WERI-Rb-1 (cell line): ENCODE results near the gene DUSP11.
"Not testable (repeated sequence)": the region's sequence is repeated elsewhere in the genome, so short reads cannot be mapped to it uniquely, and the experiment has no call there.

Experiments
- DNase-seq: peaks from one replicate; pipeline ENCODE4 v3.0.0-alpha.2; 2020
- H3K27ac ChIP-seq: fragments of 250-450 bp; sonication (Bioruptor Pico); 2 replicates; pipeline ENCODE4 v1.5.1; 2020; ENCODE audit warnings: mild to moderate bottlenecking, moderate library complexity
- H3K27me3 ChIP-seq: fragments of 250-450 bp; sonication (Bioruptor Pico); 2 replicates; pipeline ENCODE4 v1.5.1; 2021; ENCODE audit warnings: mild to moderate bottlenecking, low read depth, moderate library complexity; ENCODE audit not compliant: insufficient read depth, severe bottlenecking
- H3K36me3 ChIP-seq: fragments of 250-450 bp; sonication (Bioruptor Pico); 2 replicates; pipeline ENCODE4 v1.5.1; 2020; ENCODE audit warnings: mild to moderate bottlenecking, moderate library complexity
- H3K4me3 ChIP-seq: 2 replicates; pipeline ENCODE4 v1.5.1; 2011; ENCODE audit warnings: low read depth, mild to moderate bottlenecking, control low read depth, low read length
- H3K9me3 ChIP-seq: fragments of 250-450 bp; sonication (Bioruptor Pico); 2 replicates; pipeline ENCODE4 v1.5.1; 2021; ENCODE audit warnings: mild to moderate bottlenecking, moderate library complexity; ENCODE audit not compliant: severe bottlenecking
- CTCF ChIP-seq: IDR thresholded peaks from 2 replicates; pipeline ENCODE4 v1.5.1; 2011; ENCODE audit warnings: low read depth, mild to moderate bottlenecking, control low read depth, inconsistent platforms, low read length

The DUSP11 gene

DNA sequence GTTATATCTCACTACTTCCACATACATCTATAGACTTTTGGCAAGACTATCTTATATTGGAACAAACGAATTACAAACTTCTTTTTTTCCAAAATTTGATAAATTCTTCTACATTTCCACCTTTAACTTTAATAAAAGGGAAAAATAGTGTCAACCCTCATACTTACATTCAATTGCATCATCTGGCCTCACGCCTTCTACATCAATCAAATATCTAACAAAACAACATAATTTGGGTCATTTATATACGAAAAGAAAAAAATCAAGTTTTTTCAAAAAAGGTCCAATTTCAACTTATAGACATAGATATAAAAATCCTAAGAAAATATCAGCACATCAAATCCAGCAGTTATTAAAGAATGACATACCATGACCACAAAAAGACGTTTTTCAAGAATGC lies 12.9 kb downstream of the DUSP11 start:
- H3K27ac ChIP-seq, result no peak overlapping the region
- TF ChIP-seq CTCF, result no peak
- peaks cover 82% of the 10 kb centered on the region for H3K36me3 ChIP-seq
- no peaks in the 10 kb centered on the region for H3K9me3 ChIP-seq
- no peak overlapping the region for H3K4me3 ChIP-seq
- DNase-seq, result no peak
- no peaks in the 10 kb centered on the region for H3K27me3 ChIP-seq

DNA sequence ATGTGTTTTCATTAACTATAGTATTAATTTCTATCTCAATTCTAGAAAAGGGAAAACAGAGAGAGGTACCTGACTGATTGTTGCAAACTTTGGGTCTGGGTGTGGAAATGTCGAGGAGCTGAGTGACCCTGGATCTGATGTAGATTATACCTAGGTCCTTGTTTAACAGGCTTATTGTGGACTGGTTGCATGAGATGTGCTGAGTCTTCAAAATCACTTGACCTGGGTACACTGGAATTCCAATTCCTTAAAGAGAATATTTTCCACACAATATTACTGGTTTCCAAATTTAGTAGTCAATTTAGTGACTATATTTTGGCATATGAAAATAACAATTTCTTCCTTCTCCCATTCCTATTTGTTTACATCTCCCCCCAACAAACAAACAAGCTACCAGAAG lies 13.6 kb downstream of the DUSP11 start:
- no peak for TF ChIP-seq CTCF
- Histone ChIP-seq H3K9me3 (no peaks in the 10 kb centered on the region), H3K27ac (no peak overlapping the region), H3K27me3 (no peaks in the 10 kb centered on the region), H3K4me3 (no peak overlapping the region), H3K36me3 (peaks cover 83% of the 10 kb centered on the region)
- no peak for DNase-seq

- Histone ChIP-seq H3K4me3 (no peak overlapping the region), H3K9me3 (no peaks in the 10 kb centered on the region), H3K27ac (no peak overlapping the region), H3K36me3 (peaks cover 83% of the 10 kb centered on the region), H3K27me3 (no peaks in the 10 kb centered on the region)
- no peak for TF ChIP-seq CTCF
- DNase-seq, result no peak
Measured at GRCh38 chr2:73764945-73765344, 15.0 kb downstream of the DUSP11 start.

DNA sequence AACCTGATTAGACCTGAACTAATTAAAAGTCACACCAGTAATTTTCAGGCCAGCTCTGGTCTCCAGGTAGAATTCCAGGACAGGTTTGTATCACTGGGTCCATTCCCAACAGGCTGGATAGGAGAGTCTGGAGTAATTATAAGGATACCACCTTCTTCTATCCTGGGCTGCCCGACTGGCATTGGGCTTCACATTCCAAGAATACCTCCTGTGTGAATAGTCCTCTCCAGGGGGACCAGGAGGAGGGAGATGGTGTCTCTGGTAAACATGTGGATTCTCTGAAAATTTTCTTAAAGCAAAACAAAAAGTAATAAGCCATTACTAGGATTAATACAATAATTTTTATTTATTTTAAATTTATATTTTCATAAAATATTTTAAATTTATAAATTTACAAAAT lies 17.3 kb downstream of the DUSP11 start:
- Histone ChIP-seq H3K27ac (no peak overlapping the region), H3K9me3 (no peaks in the 10 kb centered on the region), H3K4me3 (no peak overlapping the region), H3K36me3 (peaks cover 68% of the 10 kb centered on the region), H3K27me3 (no peaks in the 10 kb centered on the region)
- DNase-seq, result no peak
- TF ChIP-seq CTCF, result no peak

DNA sequence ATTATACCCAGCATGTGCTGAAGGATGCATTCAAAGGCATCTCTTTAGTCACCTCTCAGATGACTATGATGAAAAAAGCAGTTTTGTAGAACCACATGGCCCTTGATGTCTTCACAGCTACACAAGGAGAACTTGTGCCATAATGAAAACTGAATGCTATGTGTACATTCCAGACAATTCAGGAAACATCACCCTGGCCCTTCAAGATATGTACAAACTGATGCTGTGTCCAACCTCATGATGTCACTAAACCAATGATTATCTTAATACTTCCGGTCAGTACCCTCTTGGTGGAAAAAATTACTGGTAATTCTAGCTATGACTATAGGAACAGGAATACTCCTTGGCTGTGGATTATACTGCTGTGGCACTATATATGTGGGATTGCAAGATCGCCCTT lies 20.0 kb downstream of the DUSP11 start:
- no peak overlapping the region for H3K27ac ChIP-seq
- H3K27me3 ChIP-seq, result no peaks in the 10 kb centered on the region
- no peaks in the 10 kb centered on the region for H3K9me3 ChIP-seq
- no peak for TF ChIP-seq CTCF
- no peak for DNase-seq
- H3K4me3 ChIP-seq, result no peak overlapping the region
- peaks cover 43% of the 10 kb centered on the region for H3K36me3 ChIP-seq

DNA sequence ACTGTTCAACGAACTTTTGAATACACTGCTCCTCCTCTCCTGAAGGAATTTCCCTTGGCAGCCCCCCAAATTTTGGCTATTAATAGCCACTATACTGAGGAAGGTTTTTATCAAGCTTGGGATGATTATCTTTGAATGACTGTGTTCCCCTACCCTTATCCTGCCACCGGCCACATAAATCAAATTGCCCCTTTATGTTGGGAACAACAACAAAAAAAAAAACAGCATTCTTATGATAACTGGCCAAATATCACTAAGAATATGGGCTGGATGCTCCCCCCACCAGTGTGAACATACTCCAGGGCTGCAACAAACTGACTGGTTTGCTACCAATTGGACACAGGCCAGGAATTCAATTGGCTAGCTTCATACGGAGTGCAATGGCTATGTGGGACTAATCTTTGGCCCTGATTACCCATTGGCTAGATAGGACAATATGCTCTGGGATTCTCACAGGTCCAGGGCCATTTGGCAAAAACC lies 20.6 kb downstream of the DUSP11 start:
- DNase-seq, result no peak
- no peak overlapping the region for H3K27ac ChIP-seq
- H3K27me3 ChIP-seq, result no peaks in the 10 kb centered on the region
- H3K4me3 ChIP-seq, result no peak overlapping the region
- peaks cover 38% of the 10 kb centered on the region for H3K36me3 ChIP-seq
- H3K9me3 ChIP-seq, result no peaks in the 10 kb centered on the region
- TF ChIP-seq CTCF, result no peak

GRCh38 chr2:73754332-73754731 lies 25.6 kb downstream of the DUSP11 start:
- not testable (repeated sequence) for H3K9me3 ChIP-seq, DNase-seq, H3K27ac ChIP-seq, H3K27me3 ChIP-seq, H3K4me3 ChIP-seq
- H3K36me3 ChIP-seq, result peaks cover 18% of the 10 kb centered on the region
